DND-41 (cell line): ENCODE results near the gene GAN.

Experiments
- EZH2 ChIP-seq: IDR thresholded peaks from 3 replicates; pipeline ENCODE4 v1.6.1; 2012; ENCODE audit warnings: borderline replicate concordance, low read depth, mild to moderate bottlenecking, moderate library complexity, low read length, inconsistent platforms; ENCODE audit not compliant: severe bottlenecking
- TF ChIP-seq, protein P1 (sequence below): IDR thresholded peaks from 2 replicates; pipeline ENCODE4 v1.5.1; 2012; ENCODE audit warnings: borderline replicate concordance, low read length, moderate library complexity, mild to moderate bottlenecking; ENCODE audit not compliant: poor library complexity, severe bottlenecking; ENCODE audit errors: extremely low read depth

DNA sequence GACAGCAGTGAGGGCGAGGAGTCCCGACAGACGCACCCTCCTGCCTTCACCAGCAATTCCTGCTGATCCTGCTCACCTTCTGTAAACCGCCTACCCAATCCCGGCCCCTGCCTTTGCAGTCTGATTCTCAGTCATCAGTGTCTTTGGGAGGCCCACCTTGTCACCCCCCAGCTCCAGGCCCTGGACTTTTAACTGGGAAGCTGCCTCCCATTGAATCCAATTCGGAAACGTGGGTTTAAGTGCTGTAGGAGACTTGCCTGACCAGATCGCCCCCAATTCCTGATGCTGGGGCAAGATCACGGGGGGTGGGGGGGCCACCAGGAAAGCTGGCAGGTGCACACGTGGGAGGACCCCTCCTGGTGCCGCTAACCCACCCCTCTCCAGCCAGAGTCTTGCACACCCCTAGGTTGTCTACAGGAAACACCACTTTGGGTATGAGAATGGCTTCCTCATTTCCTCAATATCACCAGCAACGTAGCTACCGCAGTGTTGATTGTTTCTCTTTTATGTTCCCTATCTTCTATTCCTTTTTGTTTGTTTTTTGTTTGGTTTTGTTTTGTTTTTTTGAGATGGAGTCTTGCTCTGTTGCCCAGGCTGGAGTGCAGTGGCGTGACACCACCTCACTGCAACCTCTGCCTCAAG, 83.2 kb downstream of the GAN start:
- TF ChIP-seq, protein P1, sequence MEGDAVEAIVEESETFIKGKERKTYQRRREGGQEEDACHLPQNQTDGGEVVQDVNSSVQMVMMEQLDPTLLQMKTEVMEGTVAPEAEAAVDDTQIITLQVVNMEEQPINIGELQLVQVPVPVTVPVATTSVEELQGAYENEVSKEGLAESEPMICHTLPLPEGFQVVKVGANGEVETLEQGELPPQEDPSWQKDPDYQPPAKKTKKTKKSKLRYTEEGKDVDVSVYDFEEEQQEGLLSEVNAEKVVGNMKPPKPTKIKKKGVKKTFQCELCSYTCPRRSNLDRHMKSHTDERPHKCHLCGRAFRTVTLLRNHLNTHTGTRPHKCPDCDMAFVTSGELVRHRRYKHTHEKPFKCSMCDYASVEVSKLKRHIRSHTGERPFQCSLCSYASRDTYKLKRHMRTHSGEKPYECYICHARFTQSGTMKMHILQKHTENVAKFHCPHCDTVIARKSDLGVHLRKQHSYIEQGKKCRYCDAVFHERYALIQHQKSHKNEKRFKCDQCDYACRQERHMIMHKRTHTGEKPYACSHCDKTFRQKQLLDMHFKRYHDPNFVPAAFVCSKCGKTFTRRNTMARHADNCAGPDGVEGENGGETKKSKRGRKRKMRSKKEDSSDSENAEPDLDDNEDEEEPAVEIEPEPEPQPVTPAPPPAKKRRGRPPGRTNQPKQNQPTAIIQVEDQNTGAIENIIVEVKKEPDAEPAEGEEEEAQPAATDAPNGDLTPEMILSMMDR = no peak
- no peak for TF ChIP-seq EZH2
